SK-N-SH (cell line): ENCODE results near the gene MTERF4. TPM values are rescaled to one million over a fixed set of nuclear protein-coding genes. Genes with fewer than 3 reads are reported as not detected.

Experiments used
- CTCF ChIA-PET: fragments of 300-600, 350-600 bp; formaldehyde crosslinking; extraction: SDS; loops from one replicate; lab custom pipeline; 2021; lab: Yijun Ruan, JAX
- POLR2A ChIA-PET: fragments of 350-600 bp; sonication (Branson Sonifier 250); formaldehyde crosslinking; extraction: SDS; loops from one replicate; lab custom pipeline; 2020; ENCODE audit warnings: antibody characterized with exemption, inconsistent platforms; lab: Yijun Ruan, JAX
- DNase-seq: peaks from one replicate; pipeline ENCODE4 v3.0.0; 2012
- H2AFZ ChIP-seq: fragments of 200-600 bp; sonication (generic); 2 replicates; pipeline ENCODE4 v1.8.1; 2016; ENCODE audit warnings: antibody characterized with exemption, mild to moderate bottlenecking, low read depth
- H3F3A ChIP-seq: fragments of 200-600 bp; sonication (generic); replicated peaks from 2 replicates; pipeline ENCODE3; 2016; ENCODE audit warnings: antibody characterized with exemption, mild to moderate bottlenecking; ENCODE audit not compliant: insufficient read depth
- H3K27ac ChIP-seq, 2 experiments: fragments of 200-500 bp in 1 of 2; fragments of 200-600 bp in 1 of 2; sonication (Bioruptor generic) in 1 of 2; sonication (generic), shearing (Covaris generic) in 1 of 2; 2 replicates each; pipeline versions ENCODE4 v1.5.1 to v1.6.1; 2014 to 2016; ENCODE audit warnings: low read depth in 2 of 2, inconsistent platforms in 1 of 2, low read length in 1 of 2, mild to moderate bottlenecking in 1 of 2, mixed read lengths in 1 of 2
- H3K27me3 ChIP-seq: fragments of 200-600 bp; sonication (generic), shearing (Covaris generic); 2 replicates; pipeline ENCODE4 v1.6.1; 2016; ENCODE audit warnings: mixed run types; ENCODE audit not compliant: insufficient read depth
- H3K36me3 ChIP-seq, 2 experiments: fragments of 200-500 bp in 1 of 2; fragments of 200-600 bp in 1 of 2; sonication (Bioruptor generic) in 1 of 2; sonication (generic) in 1 of 2; replicated peaks in 1 of 2; 2 replicates each; pipeline versions ENCODE3 to v1.5.1; 2014 to 2016; ENCODE audit warnings: low read length in 1 of 2, mild to moderate bottlenecking in 1 of 2; ENCODE audit not compliant: insufficient read depth in 2 of 2, control insufficient read depth in 1 of 2
- H3K4me1 ChIP-seq, 2 experiments: fragments of 200-500 bp in 1 of 2; fragments of 200-600 bp in 1 of 2; sonication (Bioruptor generic) in 1 of 2; sonication (generic), shearing (Covaris generic) in 1 of 2; 2 replicates each; pipeline versions ENCODE4 v1.5.1 to v1.6.1; 2014 to 2016; ENCODE audit warnings: low read depth in 1 of 2, low read length in 1 of 2, mixed run types in 1 of 2; ENCODE audit not compliant: insufficient read depth in 2 of 2, control insufficient read depth in 1 of 2
- H3K4me2 ChIP-seq: fragments of 200-600 bp; sonication (generic), shearing (Covaris generic); 2 replicates; pipeline ENCODE4 v1.6.1; 2017; ENCODE audit warnings: mixed run types
- H3K4me3 ChIP-seq, 2 experiments: fragments of 200-500 bp in 1 of 2; fragments of 200-600 bp in 1 of 2; sonication (Bioruptor generic) in 1 of 2; sonication (generic), shearing (Covaris generic) in 1 of 2; 2 replicates each; pipeline versions ENCODE4 v1.5.1 to v1.8.1; 2014 to 2016; ENCODE audit warnings: low read depth in 2 of 2, inconsistent platforms in 1 of 2, low read length in 1 of 2, mild to moderate bottlenecking in 1 of 2, mixed read lengths in 1 of 2, moderate library complexity in 1 of 2
- H3K79me2 ChIP-seq: fragments of 200-600 bp; sonication (generic); 2 replicates; pipeline ENCODE4 v1.8.1; 2017; ENCODE audit warnings: mild to moderate bottlenecking; ENCODE audit not compliant: insufficient read depth
- H3K9ac ChIP-seq: fragments of 200-600 bp; sonication (generic); 2 replicates; pipeline ENCODE4 v1.6.1; 2017; ENCODE audit warnings: mixed run types
- H3K9me2 ChIP-seq: fragments of 200-600 bp; sonication (generic); 2 replicates; pipeline ENCODE4 v1.6.1; 2017; ENCODE audit warnings: mixed run types
- H3K9me3 ChIP-seq: fragments of 200-600 bp; sonication (generic); 2 replicates; pipeline ENCODE4 v1.6.1; 2017; ENCODE audit warnings: mixed run types, mild to moderate bottlenecking, moderate library complexity
- H4K20me1 ChIP-seq: fragments of 200-600 bp; sonication (generic); 2 replicates; pipeline ENCODE4 v1.6.1; 2017; ENCODE audit warnings: mild to moderate bottlenecking, mixed run types; ENCODE audit not compliant: insufficient read depth
- CTCF ChIP-seq: fragments of 200-600 bp; sonication (generic); IDR thresholded peaks from 2 replicates; pipeline ENCODE4 v1.6.1; 2017; ENCODE audit warnings: antibody characterized with exemption, mild to moderate bottlenecking, moderate library complexity
- EP300 ChIP-seq, 2 experiments: IDR thresholded peaks; 2 replicates each; pipeline versions ENCODE4 v1.4.0 to v1.6.1; 2012; ENCODE audit warnings: borderline replicate concordance in 1 of 2, low read depth in 1 of 2, low read length in 1 of 2
- EZH2phosphoT487 ChIP-seq: fragments of 200-600 bp; sonication (generic); IDR thresholded peaks from 2 replicates; pipeline ENCODE4 v1.6.1; 2017; ENCODE audit warnings: low read depth, mixed run types, mild to moderate bottlenecking, antibody characterized with exemption, moderate library complexity, borderline replicate concordance
- FOSL2 ChIP-seq: IDR thresholded peaks from 2 replicates; pipeline ENCODE4 v1.4.0; 2012; ENCODE audit warnings: low read depth, mild to moderate bottlenecking, moderate library complexity, borderline replicate concordance
- GABPA ChIP-seq: IDR thresholded peaks from 2 replicates; pipeline ENCODE4 v1.4.0; 2012; ENCODE audit warnings: low read depth, mild to moderate bottlenecking
- JUND ChIP-seq: IDR thresholded peaks from 2 replicates; pipeline ENCODE4 v1.4.0; 2012
- NFIC ChIP-seq: IDR thresholded peaks from 2 replicates; pipeline ENCODE4 v1.4.0; 2012; ENCODE audit warnings: borderline replicate concordance
- RCOR1 ChIP-seq: fragments of 150-350 bp; IDR thresholded peaks from 2 replicates; pipeline ENCODE4 v1.6.1; 2017; ENCODE audit warnings: antibody characterized with exemption, low read length
- REST ChIP-seq: IDR thresholded peaks from 2 replicates; pipeline ENCODE4 v1.6.1; 2012; ENCODE audit warnings: mild to moderate bottlenecking, low read depth, low read length, moderate library complexity
- RXRA ChIP-seq: IDR thresholded peaks from 2 replicates; pipeline ENCODE4 v1.4.0; 2012; ENCODE audit warnings: low read depth, mild to moderate bottlenecking, borderline replicate concordance
- SIN3A ChIP-seq: IDR thresholded peaks from 2 replicates; pipeline ENCODE4 v1.6.1; 2012; ENCODE audit warnings: low read depth, mild to moderate bottlenecking, low read length, moderate library complexity, borderline replicate concordance
- SMC3 ChIP-seq: IDR thresholded peaks from 2 replicates; pipeline ENCODE4 v1.6.1; 2012; ENCODE audit warnings: low read depth, low read length, improper control_type of control experiment
- TAF1 ChIP-seq: IDR thresholded peaks from 2 replicates; pipeline ENCODE4 v1.6.1; 2012; ENCODE audit warnings: low read depth, mild to moderate bottlenecking, low read length, moderate library complexity, borderline replicate concordance
- TCF12 ChIP-seq: IDR thresholded peaks from 2 replicates; pipeline ENCODE4 v1.4.0; 2012
- WGBS: methylation state at CpG from one replicate; pipeline ENCODE4 v1.1.6; 2017; ENCODE audit warnings: low lambda C conversion rate; 5-methylcytosine and 5-hydroxymethylcytosine counted together
- polyA plus RNA-seq, 3 experiments: library from polyadenylated mRNA; depleted of rRNA; stranded (reverse); fragments of >200 nt; gene quantifications; 2 replicates each; pipeline ENCODE4 v1.2.3, GENCODE V29; 2012
- TF ChIP-seq, protein P1 (sequence below): IDR thresholded peaks from 2 replicates; pipeline ENCODE4 v1.4.0; 2012; ENCODE audit warnings: low read depth, borderline replicate concordance
- TF ChIP-seq, protein P2 (sequence below): fragments of 150-350 bp; IDR thresholded peaks from 2 replicates; pipeline ENCODE4 v1.6.1; 2016; ENCODE audit warnings: mild to moderate bottlenecking, low read depth, low read length

MTERF4 gene
- polyA plus RNA-seq, 1 of the 3 experiments (the other 2 are of a cell fraction), result 31.0 TPM

GRCh38 chr2:241052677-241053360 is 49.3 kb downstream of the MTERF4 start:
- no peaks in the 10 kb centered on the region for H4K20me1 ChIP-seq
- H3K9me3 ChIP-seq, result no peaks in the 10 kb centered on the region
- H3K4me3 ChIP-seq, result no peak overlapping the region
- 62% methylated on average over 13 of the region's 31 CpGs for WGBS
- POLR2A ChIA-PET, result no interaction called here
- CTCF ChIA-PET, result interaction anchor here (2.4 kb wide), 1 partner anchor 25 kb away, joined by 6 read pairs; no protein-coding TSS in a partner anchor
- H2AFZ ChIP-seq, result no peak overlapping the region
- no peaks in the 10 kb centered on the region for H3F3A ChIP-seq
- no peak for TF ChIP-seq NFIC
- TF ChIP-seq SIN3A, result no peak
- no peaks in the 10 kb centered on the region for H3K79me2 ChIP-seq
- no peaks in the 10 kb centered on the region for H3K9me2 ChIP-seq
- no peaks in the 10 kb centered on the region for H3K27me3 ChIP-seq
- H3K9ac ChIP-seq, result no peak overlapping the region
- no peak for DNase-seq
- no peak overlapping the region for H3K27ac ChIP-seq
- no peaks in the 10 kb centered on the region for H3K36me3 ChIP-seq
- H3K4me2 ChIP-seq, result no peak overlapping the region
- no peaks in the 10 kb centered on the region; a peak in 1 of 4 replicates for H3K4me1 ChIP-seq

- no peaks in the 10 kb centered on the region; a peak in 1 of 4 replicates for H3K4me1 ChIP-seq
- POLR2A ChIA-PET, result no interaction called here
- 68% methylated on average over 21 of the region's 33 CpGs for WGBS
- CTCF ChIA-PET, result interaction anchor here (1.2 to 2.0 kb wide), 2 partner anchors 8 to 201 kb away, joined by 4 to 5 read pairs; no protein-coding TSS in a partner anchor
- H3K4me2 ChIP-seq, result no peak overlapping the region
- no peaks in the 10 kb centered on the region for H3K27me3 ChIP-seq
- DNase-seq, result peak; percentile 16
- H3K9me2 ChIP-seq, result no peaks in the 10 kb centered on the region
- no peaks in the 10 kb centered on the region for H3F3A ChIP-seq
- no peaks in the 10 kb centered on the region for H3K9me3 ChIP-seq
- no peak overlapping the region for H2AFZ ChIP-seq
- TF ChIP-seq TCF12 (no peak), EZH2phosphoT487 (no peak), NFIC (no peak), CTCF (no peak), GABPA (no peak), FOSL2 (no peak), REST (no peak), RCOR1 (no peak), RXRA (no peak), TAF1 (no peak), JUND (no peak), SIN3A (no peak), EP300 (IDR thresholded peaks at IDR 0.05; ENCODE audit: borderline replicate concordance in 1 of 2, low read depth in 1 of 2, low read length in 1 of 2) (no peak), SMC3 (no peak)
- TF ChIP-seq, protein P1, sequence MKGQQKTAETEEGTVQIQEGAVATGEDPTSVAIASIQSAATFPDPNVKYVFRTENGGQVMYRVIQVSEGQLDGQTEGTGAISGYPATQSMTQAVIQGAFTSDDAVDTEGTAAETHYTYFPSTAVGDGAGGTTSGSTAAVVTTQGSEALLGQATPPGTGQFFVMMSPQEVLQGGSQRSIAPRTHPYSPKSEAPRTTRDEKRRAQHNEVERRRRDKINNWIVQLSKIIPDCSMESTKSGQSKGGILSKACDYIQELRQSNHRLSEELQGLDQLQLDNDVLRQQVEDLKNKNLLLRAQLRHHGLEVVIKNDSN, result no peak
- TF ChIP-seq, protein P2, sequence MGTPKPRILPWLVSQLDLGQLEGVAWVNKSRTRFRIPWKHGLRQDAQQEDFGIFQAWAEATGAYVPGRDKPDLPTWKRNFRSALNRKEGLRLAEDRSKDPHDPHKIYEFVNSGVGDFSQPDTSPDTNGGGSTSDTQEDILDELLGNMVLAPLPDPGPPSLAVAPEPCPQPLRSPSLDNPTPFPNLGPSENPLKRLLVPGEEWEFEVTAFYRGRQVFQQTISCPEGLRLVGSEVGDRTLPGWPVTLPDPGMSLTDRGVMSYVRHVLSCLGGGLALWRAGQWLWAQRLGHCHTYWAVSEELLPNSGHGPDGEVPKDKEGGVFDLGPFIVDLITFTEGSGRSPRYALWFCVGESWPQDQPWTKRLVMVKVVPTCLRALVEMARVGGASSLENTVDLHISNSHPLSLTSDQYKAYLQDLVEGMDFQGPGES, result no peak
- no peak overlapping the region for H3K27ac ChIP-seq
- no peaks in the 10 kb centered on the region for H3K79me2 ChIP-seq
- no peaks in the 10 kb centered on the region for H3K36me3 ChIP-seq
- no peak overlapping the region for H3K4me3 ChIP-seq
- H3K9ac ChIP-seq, result no peak overlapping the region
- H4K20me1 ChIP-seq, result no peaks in the 10 kb centered on the region
These were observed 50.3 kb downstream of the MTERF4 start for GRCh38 chr2:241051578-241052487.
